Measurements from ENCODE around the gene AZIN2.

The AZIN2 gene

GRCh38 chr1:33168556-33169289, 87.8 kb downstream of the AZIN2 start:
- TF ChIP-seq CTCF (conservative IDR thresholded peaks at IDR 0.05), result no peak
- H3K27ac ChIP-seq, result no peak overlapping the region

GRCh38 chr1:33169290-33170055, 88.5 kb downstream of the AZIN2 start:
- TF ChIP-seq CTCF (conservative IDR thresholded peaks at IDR 0.05), result no peak
- no peak overlapping the region for H3K27ac ChIP-seq

Measured in VCaP (cell line).